SW480 (cell line): ENCODE results near the gene PTGES3L.
A peak's percentile ranks its signal among the peaks of the same experiment; 100 is the strongest.

Source experiments
- DNase-seq: peaks from one replicate; pipeline ENCODE4 v3.0.0-alpha.2; 2016; ENCODE audit warnings: low spot score

PTGES3L gene

GRCh38 chr17:42979511-42980273 lies at the start of gene PTGES3L:
TSS of gene PTGES3L (minus strand) at chr17:42980080. CDS start at chr17:42980053, 27 bp downstream.
- DNase-seq, result peak; percentile 82

GRCh38 chr17:43028221-43028861 lies 48.5 kb upstream of the PTGES3L start:
- DNase-seq, result no peak

GRCh38 chr17:43027091-43028032 lies 47.5 kb upstream of the PTGES3L start:
- no peak for DNase-seq

- DNase-seq, result no peak
Observed at GRCh38 chr17:43026595-43026994, 46.7 kb upstream of the PTGES3L start.

GRCh38 chr17:43025766-43026537 lies 46.1 kb upstream of the PTGES3L start:
- no peak for DNase-seq

GRCh38 chr17:43025290-43025657 lies 45.4 kb upstream of the PTGES3L start:
- DNase-seq, result no peak

GRCh38 chr17:43024407-43025289 lies 44.8 kb upstream of the PTGES3L start, which contains the start of gene RND2:
TSS of gene RND2 (plus strand) at chr17:43025231. CDS start at chr17:43025348, 117 bp downstream.
- peak; percentile 96 for DNase-seq

GRCh38 chr17:43021741-43022512 lies 42.0 kb upstream of the PTGES3L start, which contains the start of gene VAT1:
TSS of gene VAT1 (minus strand) at chr17:43022385. CDS start at chr17:43022322, 63 bp downstream.
- peak; percentile 83 for DNase-seq

GRCh38 chr17:43020789-43021740 lies 41.2 kb upstream of the PTGES3L start:
- DNase-seq, result peak; percentile 55

GRCh38 chr17:43020030-43020621 lies 40.2 kb upstream of the PTGES3L start:
- DNase-seq, result no peak

GRCh38 chr17:43019418-43019817 lies 39.5 kb upstream of the PTGES3L start:
- no peak for DNase-seq

- DNase-seq, result no peak
Observed at GRCh38 chr17:43018932-43019331, 39.1 kb upstream of the PTGES3L start.

- no peak for DNase-seq
Observed at GRCh38 chr17:43018008-43018853, 38.4 kb upstream of the PTGES3L start.

GRCh38 chr17:43016216-43016615 lies 36.3 kb upstream of the PTGES3L start:
- DNase-seq, result no peak

- no peak for DNase-seq
Observed at GRCh38 chr17:43015579-43015978, 35.7 kb upstream of the PTGES3L start.

GRCh38 chr17:43014649-43015542 lies 35.0 kb upstream of the PTGES3L start:
- no peak for DNase-seq
